Gastrocnemius medialis (tissue), 4 donors: ENCODE results near the gene NCOA3. TPM values are rescaled to one million over a fixed set of nuclear protein-coding genes. Genes with fewer than 3 reads are reported as not detected.

Experiments
- ATAC-seq, 2 donors: fragments of 150-250 bp; one replicate each; pipeline ENCODE4 v1.9.1; 2016
- DNase-seq, 2 donors: peaks; one replicate each; pipeline ENCODE4 v3.0.0-alpha.2; 2019
- H3K27ac ChIP-seq, 4 donors: fragments of 200-600 bp; sonication (generic); 1 replicate in 1 of 4; 2 replicates in 3 of 4; pipeline ENCODE4 v1.5.1; 2016 to 2018; ENCODE audit warnings: mild to moderate bottlenecking in 2 of 4, moderate library complexity in 1 of 4
- H3K27me3 ChIP-seq, 3 donors: fragments of 200-600 bp; sonication (generic) in 2 of 3; 1 replicate in 1 of 3; 2 replicates in 2 of 3; pipeline versions ENCODE4 v1.5.1 to v1.6.0; 2016 to 2019; ENCODE audit warnings: mild to moderate bottlenecking in 1 of 3, moderate library complexity in 1 of 3
- H3K36me3 ChIP-seq, 2 donors: fragments of 200-600 bp; sonication (generic) in 1 of 2; one replicate each; pipeline ENCODE4 v1.5.1; 2017 to 2018
- H3K4me1 ChIP-seq, 2 donors: fragments of 200-600 bp; sonication (generic) in 1 of 2; one replicate each; pipeline ENCODE4 v1.5.1; 2016 to 2017; ENCODE audit warnings: mild to moderate bottlenecking in 2 of 2
- H3K4me3 ChIP-seq, 4 donors: fragments of 200-600 bp; sonication (generic) in 3 of 4; 1 replicate in 1 of 4; 2 replicates in 3 of 4; pipeline ENCODE4 v1.5.1; 2016 to 2019; ENCODE audit warnings: mild to moderate bottlenecking in 2 of 4
- H3K9me3 ChIP-seq, 3 donors: fragments of 200-600 bp; sonication (generic) in 2 of 3; 1 replicate in 1 of 3; 2 replicates in 2 of 3; pipeline ENCODE4 v1.5.1; 2016 to 2019
- CTCF ChIP-seq, 5 experiments: fragments of 450-650 bp in 3 of 5; fragments of 200-600 bp in 2 of 5; sonication (generic) in 2 of 5; IDR thresholded peaks in 4 of 5; conservative IDR thresholded peaks in 1 of 5; 1 replicate in 4 of 5; 2 replicates in 1 of 5; pipeline ENCODE4 v1.5.1; 2016 to 2019; ENCODE audit warnings: antibody characterized with exemption in 5 of 5, mild to moderate bottlenecking in 3 of 5, moderate library complexity in 3 of 5
- POLR2A ChIP-seq, 2 donors: fragments of 450-650 bp; IDR thresholded peaks; one replicate each; pipeline ENCODE4 v1.6.1; 2017; ENCODE audit warnings: antibody characterized with exemption in 2 of 2, mild to moderate bottlenecking in 2 of 2, moderate library complexity in 2 of 2
- in situ Hi-C, 4 donors: fragments of 200-750 bp; cut with MboI; loops; one replicate each; pipeline versions ENCODE4 v1.15.0 to v1.8.0; 2017; ENCODE audit warnings: low sequenced_read_pairs in 4 of 4
- intact Hi-C: fragments of 100-400 bp; cut with DNase I; formaldehyde crosslinking; loops from one replicate; pipeline ENCODE4 v1.15.1; 2023; ENCODE audit warnings: low total_unique reads
- total RNA-seq, 4 donors: library from RNA; depleted of rRNA; stranded (reverse); fragments of >200 nt; gene quantifications; one replicate each; pipeline versions ENCODE4 v1.1.0 to v1.2.3, GENCODE V29; 2016

NCOA3 gene
- total RNA-seq, 4 donors from 2014 or later: 52.5 to 86.1 (median 70.1) TPM

DNA sequence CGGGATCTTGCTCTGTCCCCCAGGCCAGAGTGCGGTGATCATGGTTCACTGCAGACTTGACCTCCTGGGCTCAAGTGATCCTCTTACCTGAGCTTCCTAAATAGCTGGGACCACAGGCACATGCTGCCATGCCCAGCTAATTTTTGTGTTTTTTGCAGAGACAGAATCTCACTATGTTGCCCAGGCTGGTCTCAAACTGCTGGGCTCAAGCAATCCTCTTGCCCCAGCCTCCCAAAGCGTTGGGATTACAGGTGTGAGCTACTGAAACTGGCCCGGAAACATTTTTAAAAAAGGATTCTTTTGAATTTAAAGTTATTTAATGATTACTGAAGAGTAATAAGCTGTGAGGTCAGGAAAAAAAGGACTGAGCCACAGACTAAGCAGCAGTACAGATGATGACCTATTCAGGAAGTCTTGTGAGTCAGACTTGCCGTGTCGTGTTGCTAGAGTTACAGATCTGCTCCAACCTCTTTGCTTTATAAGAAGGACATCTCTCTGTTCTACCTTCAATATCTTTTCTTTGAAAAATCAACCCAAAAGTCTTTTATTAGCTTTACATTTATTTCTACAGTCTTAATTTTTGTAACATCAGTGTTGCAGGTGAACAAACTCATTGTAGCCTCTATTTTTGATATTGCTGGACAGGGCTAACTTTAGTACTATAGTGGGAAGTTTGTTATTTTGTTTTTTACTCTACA lies 108.7 kb downstream of the NCOA3 start:
- peak in 1 of 2 donors; percentile 13 for DNase-seq
- H3K27ac ChIP-seq: peak overlapping the region in 3 of 4 donors; percentile 32 to 52 (median 36)
- no peaks in the 10 kb centered on the region for H3K36me3 ChIP-seq
- H3K4me1 ChIP-seq: peaks cover 17 to 56% of the 10 kb centered on the region in 2 donors
- ATAC-seq: peak; percentile 86 to 90
- intact Hi-C loops (no loop called here), in situ Hi-C loops (loop anchor here in 3 of 4 donors (10.0 to 25.0 kb wide), 5 partner anchors 98 to 348 kb away; partner anchors contain the start of gene NCOA3 (in 1 of the 3))
- no peak for TF ChIP-seq CTCF (IDR thresholded peaks at IDR 0.05 in 4 of 5, conservative IDR thresholded peaks at IDR 0.05 in 1 of 5)
- no peak for TF ChIP-seq POLR2A (IDR thresholded peaks at IDR 0.05)
- H3K27me3 ChIP-seq: no peaks in the 10 kb centered on the region
- no peaks in the 10 kb centered on the region for H3K9me3 ChIP-seq
- H3K4me3 ChIP-seq: no peak overlapping the region

DNA sequence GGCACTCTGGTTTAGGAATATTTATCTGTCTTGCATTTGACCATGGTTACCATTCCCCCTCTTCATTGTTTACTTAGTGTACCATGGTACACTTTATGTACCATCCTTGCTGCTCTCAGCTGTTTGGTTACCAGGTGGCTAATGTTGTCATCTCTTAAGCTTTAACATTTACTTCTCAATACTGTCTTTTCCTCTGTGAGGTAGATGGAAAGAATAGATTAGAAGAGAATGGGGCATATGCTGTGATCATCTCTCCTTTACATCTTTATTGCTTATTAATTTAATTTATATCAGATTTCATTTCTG lies 109.2 kb downstream of the NCOA3 start:
- intact Hi-C loops: no loop called here
- peaks cover 17 to 51% of the 10 kb centered on the region in 2 donors for H3K4me1 ChIP-seq
- no peaks in the 10 kb centered on the region for H3K36me3 ChIP-seq
- in situ Hi-C loops: loop anchor here in 3 of 4 donors (10.0 to 25.0 kb wide), 5 partner anchors 99 to 349 kb away; partner anchors contain the start of gene NCOA3 (in 1 of the 3)
- no peaks in the 10 kb centered on the region for H3K9me3 ChIP-seq
- DNase-seq: no peak
- peak overlapping the region in 2 of 4 donors; percentile 36 to 52 for H3K27ac ChIP-seq
- no peak for ATAC-seq
- TF ChIP-seq POLR2A (IDR thresholded peaks at IDR 0.05) (no peak), CTCF (IDR thresholded peaks at IDR 0.05 in 4 of 5, conservative IDR thresholded peaks at IDR 0.05 in 1 of 5) (no peak)
- H3K27me3 ChIP-seq: no peaks in the 10 kb centered on the region
- H3K4me3 ChIP-seq: no peak overlapping the region

DNA sequence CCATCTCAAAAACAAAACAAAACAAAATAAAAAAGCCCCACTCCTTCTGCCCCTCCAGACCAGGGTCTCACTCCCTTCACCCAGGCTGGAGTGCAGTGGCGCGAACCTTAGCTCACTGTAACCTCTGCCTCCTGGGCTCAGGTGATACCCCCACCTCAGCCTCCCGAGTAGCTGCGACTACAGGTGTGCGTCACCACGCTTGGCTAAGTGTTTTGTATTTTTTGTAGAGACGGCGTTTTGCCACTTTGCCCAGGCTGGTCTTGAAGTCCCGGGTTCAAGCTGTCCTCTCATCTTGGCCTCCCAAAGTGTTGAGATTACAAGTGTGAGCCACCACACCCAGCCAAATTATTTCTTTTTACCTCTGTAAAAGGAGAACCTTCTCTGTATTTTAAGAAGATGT lies 110.1 kb downstream of the NCOA3 start:
- Histone ChIP-seq H3K27ac (peak overlapping the region in 1 of 4 donors; percentile 14), H3K36me3 (no peaks in the 10 kb centered on the region), H3K27me3 (no peaks in the 10 kb centered on the region), H3K4me3 (no peak overlapping the region), H3K4me1 (peaks cover 17 to 49% of the 10 kb centered on the region in 2 donors), H3K9me3 (no peaks in the 10 kb centered on the region)
- TF ChIP-seq CTCF (IDR thresholded peaks at IDR 0.05 in 4 of 5, conservative IDR thresholded peaks at IDR 0.05 in 1 of 5) (no peak), POLR2A (IDR thresholded peaks at IDR 0.05) (no peak)
- DNase-seq (no peak), ATAC-seq (no peak)
- in situ Hi-C loops (loop anchor here in 3 of 4 donors (10.0 to 25.0 kb wide), 5 partner anchors 99 to 349 kb away; partner anchors contain the start of gene NCOA3 (in 1 of the 3)), intact Hi-C loops (no loop called here)

DNA sequence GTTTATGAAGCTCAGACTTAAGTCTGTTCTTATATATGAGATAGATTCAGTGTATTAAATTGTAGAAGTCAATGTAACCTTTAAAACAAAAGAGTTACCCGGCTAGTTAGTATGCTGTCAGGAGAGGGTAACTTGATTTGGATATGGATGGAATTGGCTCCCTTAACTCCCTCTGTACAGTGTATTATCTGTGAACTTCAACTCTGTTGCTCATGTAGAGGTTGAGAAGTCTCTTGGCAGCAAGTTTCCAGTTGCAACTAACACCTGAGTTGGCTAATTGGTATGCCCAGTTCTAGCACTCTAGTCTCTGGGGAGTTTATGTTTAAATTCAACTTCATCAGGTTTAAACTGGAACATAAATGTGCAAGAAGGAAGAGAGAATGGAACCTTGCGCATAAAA lies 111.0 kb downstream of the NCOA3 start:
- no peaks in the 10 kb centered on the region for H3K27me3 ChIP-seq
- in situ Hi-C loops: loop anchor here in 3 of 4 donors (10.0 to 25.0 kb wide), 5 partner anchors 100 to 350 kb away; partner anchors contain the start of gene NCOA3 (in 1 of the 3)
- intact Hi-C loops: no loop called here
- TF ChIP-seq POLR2A (IDR thresholded peaks at IDR 0.05) (no peak), CTCF (IDR thresholded peaks at IDR 0.05 in 4 of 5, conservative IDR thresholded peaks at IDR 0.05 in 1 of 5) (no peak)
- H3K4me1 ChIP-seq: peaks cover 17 to 48% of the 10 kb centered on the region in 2 donors
- DNase-seq (no peak), ATAC-seq (no peak)
- no peaks in the 10 kb centered on the region for H3K9me3 ChIP-seq
- H3K4me3 ChIP-seq: no peak overlapping the region
- H3K27ac ChIP-seq: peak overlapping the region in 2 of 4 donors; percentile 3 to 29
- H3K36me3 ChIP-seq: no peaks in the 10 kb centered on the region
